ENCODE measurements around the gene CENPVL3. TPM values are rescaled to one million over a fixed set of nuclear protein-coding genes. Genes with fewer than 3 reads are reported as not detected.

The CENPVL3 gene
- total and polyA plus RNA-seq, 2 of the 8 experiments (the other 6 are each of a cell fraction or from before 2014, with no cell fraction given) = 5.0 to 15.6 TPM

DNA sequence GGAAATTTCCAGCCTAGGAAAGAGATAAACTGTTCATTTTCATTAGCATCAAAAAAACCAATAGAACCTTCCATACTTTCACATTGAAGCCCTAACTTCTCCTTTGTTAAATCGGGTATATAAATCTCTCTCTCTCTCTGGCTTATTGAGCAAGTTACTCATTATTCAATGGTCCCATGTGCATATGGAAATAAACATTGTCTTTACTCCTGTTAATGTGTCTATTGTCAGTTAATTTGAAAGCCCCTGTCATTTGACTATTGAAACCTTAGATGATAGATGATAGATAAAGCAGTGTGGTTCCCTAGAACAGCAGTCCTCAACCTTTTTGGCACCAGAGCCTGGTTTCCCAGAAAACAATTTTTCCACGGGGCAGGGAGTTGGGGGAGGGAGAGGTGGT is 46.8 kb downstream of the CENPVL3 start:
- Histone ChIP-seq H3K9ac (replicated peaks in 1 of 4; ENCODE audit: extremely low read depth in 1 of 4, low read depth in 3 of 4, low read length in 3 of 4) (no peak overlapping the region), H3K4me2 (ENCODE audit: insufficient read depth in 1 of 2, low read depth in 2 of 2, low read length in 2 of 2) (no peak overlapping the region), H2BK12ac (ENCODE audit: low read depth, low read length) (no peak overlapping the region), H4K20me1 (replicated peaks in 1 of 2; ENCODE audit: control insufficient read depth in 1 of 2, insufficient read depth in 2 of 2, low read length in 2 of 2) (no peaks in the 10 kb centered on the region), H4K8ac (ENCODE audit: extremely low read depth, insufficient read depth, low read length) (no peak overlapping the region), H4K5ac (ENCODE audit: insufficient read length, low read depth, low read length) (no peak overlapping the region), H3K79me1 (ENCODE audit: low read depth, low read length) (no peaks in the 10 kb centered on the region), H3K14ac (ENCODE audit: insufficient read length) (no peak overlapping the region), H2BK20ac (ENCODE audit: low read length) (no peak overlapping the region), H3K56ac (replicated peaks; ENCODE audit: insufficient read length, low read depth, low read length) (no peak overlapping the region), H3K9me3 (ENCODE audit: insufficient read depth in 2 of 2, low read depth in 1 of 2, low read length in 1 of 2) (no peaks in the 10 kb centered on the region), H4K91ac (replicated peaks; ENCODE audit: insufficient read length, low read length) (no peak overlapping the region), H2BK5ac (ENCODE audit: low read depth, low read length) (no peak overlapping the region), H3K4ac (replicated peaks; ENCODE audit: insufficient read length, low read depth, low read length) (no peak overlapping the region), H2AK5ac (ENCODE audit: low read depth, low read length) (no peak overlapping the region), H2AFZ (ENCODE audit: low read length) (no peak overlapping the region), H3K27ac (ENCODE audit: low read depth, low read length) (no peak overlapping the region), H3K23ac (ENCODE audit: insufficient read length) (no peak overlapping the region), H3K27me3 (replicated peaks in 1 of 4; ENCODE audit: control insufficient read depth in 3 of 4, extremely low read depth in 1 of 4, insufficient read depth in 3 of 4, low read length in 3 of 4) (no peaks in the 10 kb centered on the region), H3K4me3 (ENCODE audit: extremely low read depth in 1 of 4, insufficient read depth in 2 of 4, low read depth in 3 of 4, low read length in 4 of 4) (no peak overlapping the region), H3K79me2 (ENCODE audit: control insufficient read depth in 1 of 2, insufficient read depth in 2 of 2, low read length in 2 of 2) (no peaks in the 10 kb centered on the region), H2BK15ac (ENCODE audit: low read length) (no peak overlapping the region), H3K18ac (ENCODE audit: extremely low read depth, low read length) (no peak overlapping the region), H3K36me3 (ENCODE audit: control insufficient read depth in 2 of 4, insufficient read depth in 4 of 4, low read length in 3 of 4) (no peaks in the 10 kb centered on the region), H3K23me2 (ENCODE audit: low read depth, low read length) (no peaks in the 10 kb centered on the region), H3K4me1 (replicated peaks in 1 of 4; ENCODE audit: control insufficient read depth in 3 of 4, insufficient read depth in 4 of 4, low read length in 3 of 4) (no peaks in the 10 kb centered on the region), H2BK120ac (replicated peaks; ENCODE audit: low read depth, low read length) (no peak overlapping the region)
- FAIRE-seq = no peak
- WGBS, 2 experiments (ENCODE audit: extremely low coverage in 1 of 2, insufficient coverage in 1 of 2, insufficient read length in 1 of 2, insufficient replicate concordance in 2 of 2, low coverage in 1 of 2, low lambda C conversion rate in 2 of 2, missing lambda C conversion rate in 1 of 2) = 76% methylated on average over 1 of the region's 2 CpGs; no CpG with 5 or more reads in 1 of the 2 experiments
- TF ChIP-seq CHD2 (IDR thresholded peaks at IDR 0.05; ENCODE audit: low read length) = no peak
- no peak for TF ChIP-seq KDM1A (IDR thresholded peaks at IDR 0.05; ENCODE audit: borderline replicate concordance, low read length)
- TF ChIP-seq ATF2 (IDR thresholded peaks at IDR 0.05; ENCODE audit: low read length) = no peak
- no peak for TF ChIP-seq EGR1 (IDR thresholded peaks at IDR 0.05; ENCODE audit: borderline replicate concordance, low read depth, low read length)
- TF ChIP-seq RNF2 (IDR thresholded peaks at IDR 0.05; ENCODE audit: borderline replicate concordance, low read depth, low read length, missing control alignments, poor library complexity, severe bottlenecking) = no peak
- TF ChIP-seq, protein P1, sequence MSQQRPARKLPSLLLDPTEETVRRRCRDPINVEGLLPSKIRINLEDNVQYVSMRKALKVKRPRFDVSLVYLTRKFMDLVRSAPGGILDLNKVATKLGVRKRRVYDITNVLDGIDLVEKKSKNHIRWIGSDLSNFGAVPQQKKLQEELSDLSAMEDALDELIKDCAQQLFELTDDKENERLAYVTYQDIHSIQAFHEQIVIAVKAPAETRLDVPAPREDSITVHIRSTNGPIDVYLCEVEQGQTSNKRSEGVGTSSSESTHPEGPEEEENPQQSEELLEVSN (IDR thresholded peaks at IDR 0.05) = no peak
- no peak for TF ChIP-seq RXRA (IDR thresholded peaks at IDR 0.05; ENCODE audit: insufficient read depth, low read depth, low read length)
- TF ChIP-seq FOSL1 (IDR thresholded peaks at IDR 0.05; ENCODE audit: insufficient read depth, low read depth, low read length) = no peak
- CTCF ChIA-PET (ENCODE audit: partially characterized antibody) = no interaction called here
- no peak for DNase-seq (ENCODE audit: low read depth in 1 of 2, low spot score in 2 of 2)
- POLR2A ChIA-PET (ENCODE audit: partially characterized antibody) = no interaction called here

All from H1 (cell line).